Esophagus squamous epithelium (tissue), 4 donors: ENCODE measurements around the gene ATR.

ENCODE experiments used
- POLR2A ChIP-seq, 4 donors: fragments of 450-650 bp; IDR thresholded peaks; one replicate each; pipeline ENCODE4 v1.6.1; 2017; ENCODE audit warnings: antibody characterized with exemption in 4 of 4, mild to moderate bottlenecking in 4 of 4, moderate library complexity in 3 of 4
- TF ChIP-seq, protein P1 (sequence below), 6 experiments: fragments of 450-650 bp in 4 of 6; fragments of 200-600 bp in 2 of 6; sonication (generic) in 2 of 6; IDR thresholded peaks; one replicate each; pipeline ENCODE4 v1.5.1; 2016 to 2019; ENCODE audit warnings: antibody characterized with exemption in 6 of 6, mild to moderate bottlenecking in 4 of 6, moderate library complexity in 4 of 6

DNA sequence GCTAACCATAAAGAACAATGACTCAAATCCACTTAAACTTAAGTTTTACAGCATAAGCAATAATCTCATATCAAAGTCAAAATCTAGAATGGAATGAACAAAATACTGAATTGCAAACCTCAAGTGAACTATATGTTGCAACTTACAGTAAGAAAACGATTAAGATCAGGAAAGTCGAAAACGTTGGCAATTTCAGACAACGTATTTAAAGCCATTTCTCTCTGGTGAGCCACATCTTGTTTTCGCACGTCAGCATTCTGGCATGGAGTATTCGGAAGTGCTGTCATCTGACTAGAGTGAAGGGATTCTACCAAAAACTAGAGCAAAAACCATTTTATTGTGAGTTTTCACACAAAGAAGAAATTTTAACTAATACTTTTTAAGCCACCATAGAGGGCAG, 28.5 kb downstream of the ATR start:
- no peak for TF ChIP-seq POLR2A (IDR thresholded peaks at IDR 0.05)
- TF ChIP-seq, protein P1, sequence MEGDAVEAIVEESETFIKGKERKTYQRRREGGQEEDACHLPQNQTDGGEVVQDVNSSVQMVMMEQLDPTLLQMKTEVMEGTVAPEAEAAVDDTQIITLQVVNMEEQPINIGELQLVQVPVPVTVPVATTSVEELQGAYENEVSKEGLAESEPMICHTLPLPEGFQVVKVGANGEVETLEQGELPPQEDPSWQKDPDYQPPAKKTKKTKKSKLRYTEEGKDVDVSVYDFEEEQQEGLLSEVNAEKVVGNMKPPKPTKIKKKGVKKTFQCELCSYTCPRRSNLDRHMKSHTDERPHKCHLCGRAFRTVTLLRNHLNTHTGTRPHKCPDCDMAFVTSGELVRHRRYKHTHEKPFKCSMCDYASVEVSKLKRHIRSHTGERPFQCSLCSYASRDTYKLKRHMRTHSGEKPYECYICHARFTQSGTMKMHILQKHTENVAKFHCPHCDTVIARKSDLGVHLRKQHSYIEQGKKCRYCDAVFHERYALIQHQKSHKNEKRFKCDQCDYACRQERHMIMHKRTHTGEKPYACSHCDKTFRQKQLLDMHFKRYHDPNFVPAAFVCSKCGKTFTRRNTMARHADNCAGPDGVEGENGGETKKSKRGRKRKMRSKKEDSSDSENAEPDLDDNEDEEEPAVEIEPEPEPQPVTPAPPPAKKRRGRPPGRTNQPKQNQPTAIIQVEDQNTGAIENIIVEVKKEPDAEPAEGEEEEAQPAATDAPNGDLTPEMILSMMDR (IDR thresholded peaks at IDR 0.05) = no peak
